HG02870 (cell line): ENCODE data around the gene CTNNBIP1.

Source experiments
- ATAC-seq: cut with Tn5 transposase; IDR thresholded peaks from one replicate; pipeline ENCODE4 v1.9.1; 2021; ENCODE audit warnings: mild to moderate bottlenecking, moderate library complexity; ENCODE audit not compliant: unreplicated experiment

The CTNNBIP1 gene

GRCh38 chr1:9859281-9860014, 50.6 kb downstream of the CTNNBIP1 start:
- no peak for ATAC-seq

- ATAC-seq = no peak
Measured at GRCh38 chr1:9858293-9859035, 51.6 kb downstream of the CTNNBIP1 start.

- no peak for ATAC-seq
Measured at GRCh38 chr1:9855186-9855585, 54.9 kb downstream of the CTNNBIP1 start.

DNA sequence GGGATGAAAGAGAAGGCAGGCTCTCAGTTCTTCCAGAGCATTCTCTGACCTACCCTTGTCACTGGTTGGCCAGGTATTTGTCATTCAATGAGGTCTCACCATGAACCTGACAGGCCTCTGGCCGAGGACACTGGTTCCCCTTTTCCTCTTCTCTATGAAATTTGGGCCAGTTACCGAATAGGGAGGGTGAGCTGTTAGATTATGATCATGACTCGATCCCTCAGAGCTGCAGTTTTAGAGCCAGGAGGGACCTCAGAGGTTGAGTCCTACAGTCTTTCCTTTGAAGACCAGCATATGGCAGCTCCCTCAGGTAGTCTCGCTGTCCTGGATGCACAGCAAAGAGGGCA, 56.8 kb downstream of the CTNNBIP1 start:
- ATAC-seq = no peak

DNA sequence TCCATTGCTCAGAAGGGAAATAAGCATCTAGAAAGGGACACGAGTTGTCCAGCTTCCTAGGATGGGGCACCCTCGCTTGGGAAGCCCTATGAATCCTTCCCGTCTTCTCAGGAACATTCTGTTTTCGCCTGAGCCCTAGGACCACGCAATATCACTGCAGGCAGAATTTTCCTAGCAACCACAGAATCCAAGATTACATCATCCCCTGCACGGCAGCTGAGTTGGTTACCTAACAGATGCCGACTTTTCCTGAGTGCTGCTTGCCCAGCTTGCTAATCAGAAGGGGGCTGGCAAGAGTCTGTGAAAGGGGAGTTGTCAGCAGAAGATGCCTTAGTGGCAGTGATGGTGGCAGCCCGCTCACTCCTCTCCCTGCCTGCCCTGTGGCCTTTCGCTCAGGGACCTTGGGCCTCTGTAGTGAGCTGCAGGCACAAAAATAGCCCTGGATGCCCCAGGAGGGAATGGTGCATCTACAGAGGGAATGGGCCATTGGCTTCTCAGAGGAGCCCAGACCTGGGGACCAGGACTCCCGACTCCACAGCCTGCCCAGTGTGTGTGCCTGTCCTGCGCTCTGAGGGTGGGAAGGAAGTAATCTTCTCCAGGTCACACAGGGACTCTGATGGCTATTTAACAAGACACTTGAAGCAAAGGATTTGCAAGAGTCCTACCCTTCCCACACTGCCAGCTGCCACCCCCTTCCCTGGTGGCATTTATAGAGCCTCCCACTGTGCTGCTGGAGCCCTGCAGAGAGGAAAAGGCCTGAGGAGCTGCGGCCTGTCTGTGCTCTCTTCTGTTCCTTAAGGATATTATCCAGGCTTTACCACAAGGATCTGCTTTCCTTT, 57.4 kb downstream of the CTNNBIP1 start:
- no peak for ATAC-seq

DNA sequence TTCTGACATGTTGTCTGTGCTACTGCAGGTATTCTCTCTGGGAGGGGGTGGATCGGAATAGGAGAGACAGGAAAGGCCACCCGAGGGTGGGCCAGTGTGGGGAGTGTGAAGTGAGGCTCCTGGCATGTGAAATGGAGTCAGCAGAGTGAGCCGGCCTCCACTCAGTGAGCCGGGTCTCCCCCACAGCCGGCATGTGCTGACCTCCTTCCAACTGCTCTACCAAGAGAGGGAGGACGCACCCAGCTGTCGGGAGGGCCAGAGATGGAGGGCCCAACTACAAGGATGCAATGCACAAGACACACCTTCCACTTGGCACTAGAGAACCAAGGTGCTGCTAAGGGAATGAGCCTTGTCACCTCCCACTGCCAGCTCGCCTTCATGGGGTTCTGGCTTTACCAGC, 58.1 kb downstream of the CTNNBIP1 start:
- ATAC-seq = no peak

DNA sequence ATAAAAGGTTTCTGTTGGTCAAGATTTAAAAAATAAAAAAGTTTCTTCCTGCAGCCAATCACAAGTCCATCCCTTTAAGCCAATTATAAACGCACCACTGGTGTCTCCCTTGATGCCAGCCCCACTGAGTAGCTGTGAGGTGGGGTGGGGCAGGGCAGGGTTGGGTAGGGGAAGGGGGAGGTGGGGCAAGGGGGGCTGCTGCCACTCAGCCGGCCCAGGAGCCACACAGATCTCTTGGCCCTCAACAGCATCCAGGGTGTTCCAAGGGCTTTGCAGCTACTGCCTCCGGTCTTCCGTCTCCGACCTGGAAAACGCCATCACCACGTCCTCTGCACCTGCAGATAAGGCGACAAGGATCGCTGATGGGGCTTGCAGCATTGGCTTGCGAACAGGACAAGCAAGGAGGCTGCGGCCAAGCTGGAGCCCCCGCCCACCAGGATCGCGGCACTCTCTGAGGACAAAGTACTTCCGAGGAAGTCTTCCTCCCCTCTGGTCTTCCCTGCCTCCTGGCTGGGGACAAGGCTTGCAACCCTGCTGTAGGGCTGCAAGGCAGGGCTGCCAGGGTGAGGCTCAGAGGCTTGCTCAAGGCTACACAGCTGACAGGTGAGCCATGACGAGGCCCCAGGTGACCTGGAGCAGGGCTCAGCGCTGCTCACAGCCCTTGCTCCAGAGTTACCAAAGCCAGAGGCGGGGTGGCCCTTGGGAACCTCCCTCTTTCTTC, 59.5 kb downstream of the CTNNBIP1 start:
- no peak for ATAC-seq

GRCh38 chr1:9849691-9850441, 60.2 kb downstream of the CTNNBIP1 start:
- no peak for ATAC-seq

DNA sequence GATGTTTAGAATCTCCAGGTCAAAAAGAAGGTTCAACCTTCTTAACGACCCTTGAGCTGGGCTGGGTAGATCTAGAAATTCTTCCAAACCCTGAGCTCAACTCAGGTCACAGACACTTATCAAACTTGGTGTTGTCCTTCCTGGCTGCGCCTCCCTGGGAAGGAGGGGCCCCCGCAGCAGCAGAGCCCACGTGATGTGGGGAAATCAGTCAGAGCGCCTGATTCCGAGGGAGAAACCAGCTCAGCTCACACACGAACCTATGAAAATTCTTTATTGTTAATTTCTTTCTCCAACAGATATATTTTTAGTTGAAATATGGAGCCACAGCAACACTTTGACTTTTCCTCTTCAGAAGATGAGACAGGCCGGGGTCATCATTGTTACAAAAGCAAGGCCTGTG, 62.0 kb downstream of the CTNNBIP1 start:
- no peak for ATAC-seq

DNA sequence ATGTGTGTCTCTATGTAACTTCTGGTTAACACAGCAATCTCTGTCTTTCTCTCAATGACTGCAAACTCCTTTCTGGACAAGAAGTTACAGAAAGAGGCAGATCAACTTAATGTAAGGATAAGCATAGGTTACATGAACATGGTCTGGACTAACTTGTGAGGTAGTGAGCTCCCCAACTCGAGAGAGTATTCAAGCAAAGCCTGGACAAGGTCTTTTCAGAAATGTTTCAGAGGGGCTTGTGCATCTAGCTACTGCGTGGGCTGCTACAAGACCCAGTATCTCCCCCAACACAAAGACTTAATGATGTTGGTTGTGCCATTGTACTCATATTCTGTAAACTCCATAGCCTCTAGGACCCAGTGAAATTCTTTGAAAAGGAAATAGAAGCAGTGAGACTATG, 62.8 kb downstream of the CTNNBIP1 start:
- no peak for ATAC-seq

GRCh38 chr1:9846611-9847171, 63.4 kb downstream of the CTNNBIP1 start:
- no peak for ATAC-seq

GRCh38 chr1:9845914-9846313, 64.2 kb downstream of the CTNNBIP1 start:
- ATAC-seq = no peak

- no peak for ATAC-seq
Measured at GRCh38 chr1:9844756-9845155, 65.3 kb downstream of the CTNNBIP1 start.

DNA sequence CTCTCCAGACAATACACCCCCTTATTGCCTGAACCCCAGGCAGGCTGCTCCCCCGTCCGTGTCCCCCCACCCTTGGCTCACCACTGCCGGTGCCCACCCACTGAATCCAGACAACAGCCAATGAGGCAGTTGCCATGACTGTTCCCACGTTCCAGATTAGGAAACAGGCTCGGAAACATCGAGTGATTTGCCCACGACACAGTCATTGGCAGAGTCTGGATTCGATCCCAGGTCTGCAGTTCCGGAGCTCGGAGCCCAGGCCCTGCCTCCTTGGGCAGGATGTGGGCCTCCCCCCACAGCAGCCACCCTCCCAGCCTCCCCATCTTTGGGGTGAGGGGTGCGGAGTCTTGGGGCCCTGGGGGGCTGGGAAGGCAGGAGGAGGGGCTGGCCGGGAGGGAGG, 66.0 kb downstream of the CTNNBIP1 start:
- ATAC-seq = no peak

GRCh38 chr1:9843576-9843945, 66.5 kb downstream of the CTNNBIP1 start:
- ATAC-seq = no peak

DNA sequence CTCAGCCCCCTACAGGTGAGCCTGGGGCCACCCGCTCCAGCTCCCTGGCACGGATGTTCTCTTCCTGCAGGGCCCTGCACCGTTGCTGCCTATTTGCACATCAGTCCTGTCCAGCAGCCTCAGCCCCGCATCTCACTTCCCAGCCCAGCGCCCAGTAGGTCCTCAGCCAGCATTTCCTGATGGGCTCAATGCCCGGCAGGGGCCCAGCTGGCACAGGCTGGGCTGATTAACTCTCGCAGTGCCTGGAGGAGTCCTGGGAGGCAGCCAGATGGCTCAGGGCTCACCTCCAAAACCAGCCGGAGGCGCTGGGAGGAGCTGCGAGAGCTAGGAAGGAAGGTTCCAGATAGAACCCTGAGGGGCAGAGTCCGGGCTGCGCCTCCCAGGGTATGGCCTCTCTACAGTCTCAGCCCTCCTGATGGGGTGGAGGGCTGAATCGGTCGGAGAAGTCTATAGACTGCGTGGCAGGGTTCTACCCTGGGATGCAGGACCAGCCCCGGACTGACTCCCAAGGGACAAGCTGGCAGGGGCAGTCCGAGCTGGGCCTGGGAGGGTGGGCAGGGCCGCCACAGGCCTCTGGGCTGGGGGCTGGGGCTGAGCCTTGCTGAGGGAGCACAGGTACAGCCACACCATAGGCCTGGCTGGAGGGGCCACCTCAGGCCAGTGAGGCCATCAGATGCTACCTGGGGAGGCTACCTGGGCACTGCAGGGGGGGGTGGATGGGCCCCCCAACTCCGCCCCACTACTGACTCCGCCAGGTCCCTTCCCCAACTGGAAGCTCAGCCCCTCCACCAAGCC, 67.1 kb downstream of the CTNNBIP1 start:
- ATAC-seq = no peak

DNA sequence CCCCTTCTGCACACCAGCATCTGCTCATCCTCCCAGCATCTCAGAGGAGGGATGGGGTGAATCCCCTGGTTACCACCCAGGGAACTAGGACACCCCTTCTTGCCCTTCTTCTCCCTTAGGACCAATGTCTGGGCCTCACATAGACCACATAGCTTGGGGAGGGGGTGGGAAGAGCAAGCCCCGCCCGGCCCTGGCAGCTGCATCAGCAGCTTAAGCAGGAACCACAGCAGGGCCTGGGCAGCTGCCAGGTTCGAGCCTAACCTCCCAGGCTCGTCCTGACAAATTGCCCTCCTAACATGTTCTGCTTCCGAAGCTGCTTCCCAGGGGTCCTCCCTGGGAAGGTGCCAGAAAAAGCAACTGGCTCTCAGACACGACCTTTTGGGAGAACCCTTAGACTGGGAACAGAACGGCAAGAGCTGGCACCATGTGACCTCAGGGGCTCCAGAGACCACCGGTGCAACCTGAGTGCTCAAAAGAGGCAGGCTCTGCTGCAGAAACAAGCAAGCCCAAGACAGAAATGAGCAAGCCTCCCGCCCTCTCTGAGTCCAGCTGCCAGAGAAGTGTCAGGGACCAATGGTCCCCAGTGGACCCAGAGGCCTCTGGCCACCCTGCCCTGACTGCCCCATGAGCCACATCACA, 67.9 kb downstream of the CTNNBIP1 start:
- no peak for ATAC-seq

- no peak for ATAC-seq
Measured at GRCh38 chr1:9841460-9841859, 68.6 kb downstream of the CTNNBIP1 start.

DNA sequence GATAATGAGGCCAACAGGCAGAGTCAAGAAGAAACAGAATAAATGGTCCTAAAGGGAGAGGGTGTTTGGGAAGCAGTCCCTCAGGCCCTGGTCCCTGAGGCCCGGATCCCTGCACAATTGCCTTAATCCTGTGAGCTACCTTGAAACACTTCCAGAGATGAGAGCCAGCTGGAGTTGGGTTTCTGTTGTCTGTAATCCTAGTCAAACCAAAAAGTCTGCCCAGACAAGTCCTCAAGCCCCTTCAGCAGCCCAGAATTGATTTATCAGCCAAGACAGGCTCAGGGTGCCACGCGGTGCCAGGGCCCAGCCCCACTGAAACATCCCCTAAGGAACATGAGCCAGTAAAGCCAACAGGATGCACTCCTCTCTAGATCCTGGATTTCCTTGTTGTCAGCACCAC, 69.9 kb downstream of the CTNNBIP1 start:
- ATAC-seq = no peak
